HepG2 (cell line): ENCODE measurements around the gene LAMB2. TPM values are rescaled to one million over a fixed set of nuclear protein-coding genes. Genes with fewer than 3 reads are reported as not detected.

Experiments used
- ASH2L ChIP-seq: fragments of 300-600, 200-600 bp; sonication (generic); IDR thresholded peaks from 2 replicates; pipeline ENCODE4 v1.7.0; 2017; ENCODE audit warnings: low read depth, mild to moderate bottlenecking, moderate library complexity, mixed read lengths, low read length; ENCODE audit not compliant: insufficient read length
- EEA1 ChIP-seq: sonication (generic); formaldehyde crosslinking; IDR thresholded peaks from 2 replicates; pipeline ENCODE4 v1.5.1; 2020; ENCODE audit warnings: mild to moderate bottlenecking, missing genetic modification reagents, borderline replicate concordance
- FOXO4 ChIP-seq: sonication (generic); formaldehyde crosslinking; conservative IDR thresholded peaks from 2 replicates; pipeline ENCODE4 v1.8.1; 2023; ENCODE audit warnings: missing genetic modification reagents
- KLF12 ChIP-seq: sonication (generic); formaldehyde crosslinking; IDR thresholded peaks from 2 replicates; pipeline ENCODE4 v1.4.0; 2020; ENCODE audit warnings: missing genetic modification reagents, borderline replicate concordance
- MED13 ChIP-seq: sonication (generic); formaldehyde crosslinking; IDR thresholded peaks from 2 replicates; pipeline ENCODE4 v1.5.0; 2020; ENCODE audit warnings: missing genetic modification reagents
- NCOA1 ChIP-seq: sonication (generic); formaldehyde crosslinking; IDR thresholded peaks from 2 replicates; pipeline ENCODE4 v1.9.0; 2021; ENCODE audit warnings: missing genetic modification reagents
- NONO ChIP-seq, 2 experiments: fragments of 450-650 bp in 1 of 2; sonication (generic) in 1 of 2; formaldehyde crosslinking in 1 of 2; IDR thresholded peaks in 1 of 2; conservative IDR thresholded peaks in 1 of 2; 2 replicates each; pipeline versions ENCODE4 v1.6.1 to v1.8.0; 2017 to 2022; ENCODE audit warnings: mild to moderate bottlenecking in 1 of 2, missing genetic modification reagents in 1 of 2, moderate library complexity in 1 of 2
- PAXIP1 ChIP-seq: sonication (generic); formaldehyde crosslinking; conservative IDR thresholded peaks from 2 replicates; pipeline ENCODE4 v1.4.0; 2020; ENCODE audit warnings: mild to moderate bottlenecking, missing genetic modification reagents, moderate library complexity
- PBX3 ChIP-seq: sonication (generic); formaldehyde crosslinking; IDR thresholded peaks from 2 replicates; pipeline ENCODE4 v1.8.1; 2023; ENCODE audit warnings: missing genetic modification reagents, inconsistent platforms, borderline replicate concordance
- SYNCRIP ChIP-seq: fragments of 200-400 bp; formaldehyde crosslinking; IDR thresholded peaks from 2 replicates; pipeline ENCODE4 v1.6.1; 2018; ENCODE audit warnings: mild to moderate bottlenecking, low read depth, low read length; ENCODE audit not compliant: insufficient read depth
- ZBTB42 ChIP-seq: sonication (generic); formaldehyde crosslinking; IDR thresholded peaks from 2 replicates; pipeline ENCODE4 v1.5.0; 2020; ENCODE audit warnings: mild to moderate bottlenecking, missing genetic modification reagents
- ZBTB7A ChIP-seq: sonication (generic); formaldehyde crosslinking; IDR thresholded peaks from 2 replicates; pipeline ENCODE4 v1.8.0; 2022; ENCODE audit warnings: mild to moderate bottlenecking, missing genetic modification reagents
- ZBTB8A ChIP-seq: sonication (generic); formaldehyde crosslinking; IDR thresholded peaks from 2 replicates; pipeline ENCODE4 v1.4.0; 2020; ENCODE audit warnings: mild to moderate bottlenecking, low read depth, missing genetic modification reagents, borderline replicate concordance
- ZFP82 ChIP-seq: sonication (generic); formaldehyde crosslinking; IDR thresholded peaks from 2 replicates; pipeline ENCODE4 v1.5.1; 2020; ENCODE audit warnings: mild to moderate bottlenecking, missing genetic modification reagents, borderline replicate concordance
- ZNF687 ChIP-seq: sonication (generic); formaldehyde crosslinking; IDR thresholded peaks from 2 replicates; pipeline ENCODE4 v1.5.1; 2020; ENCODE audit warnings: mild to moderate bottlenecking, missing genetic modification reagents, moderate library complexity
- ZNF724P ChIP-seq: sonication (generic); formaldehyde crosslinking; IDR thresholded peaks from 2 replicates; pipeline ENCODE4 v1.8.0; 2022; ENCODE audit warnings: missing genetic modification reagents, borderline replicate concordance
- ZNF891 ChIP-seq: sonication (generic); formaldehyde crosslinking; IDR thresholded peaks from 2 replicates; pipeline ENCODE4 v1.5.0; 2020; ENCODE audit warnings: mild to moderate bottlenecking, missing genetic modification reagents
- polyA plus RNA-seq, 8 experiments: library from polyadenylated mRNA; depleted of rRNA in 3 of 8; stranded (reverse) in 7 of 8; unstranded in 1 of 8; fragments of >200 nt; fragmentation: Illumina TruSeq in 4 of 8; extraction: Trizol in 4 of 8; gene quantifications; 2 replicates each; pipeline versions ENCODE4 v1.2.1 to v1.2.3, GENCODE V29; 2011 to 2016; ENCODE audit warnings: low read depth in 4 of 8, missing spikeins in 1 of 8, mixed read lengths in 1 of 8; ENCODE audit not compliant: insufficient read depth in 1 of 8
- total RNA-seq, 5 experiments: library from RNA; depleted of rRNA; stranded (reverse); fragments of >200 nt; fragmentation: Illumina TruSeq; extraction: Trizol; gene quantifications; 2 replicates each; pipeline ENCODE4 v1.2.3, GENCODE V29; 2016; ENCODE audit warnings: low read depth in 1 of 5

LAMB2 gene
- total and polyA plus RNA-seq, 2 of the 13 experiments (the other 11 are each of a cell fraction or from before 2014, with no cell fraction given), result 208 to 443 TPM

- TF ChIP-seq FOXO4 (CRISPR knock-in tag), result no peak
- TF ChIP-seq PBX3, result no peak
- TF ChIP-seq ZBTB7A (CRISPR knock-in tag), result 0 out of 2 replicates have a peak, but pooled peaks have one; percentile 22
- TF ChIP-seq MED13, result no peak
- TF ChIP-seq KLF12 (CRISPR knock-in tag), result no peak
- no peak for TF ChIP-seq NCOA1 (CRISPR knock-in tag)
- peak; percentile 71; the same call in 1 of the 2 replicates for TF ChIP-seq ZFP82 (CRISPR knock-in tag)
- TF ChIP-seq PAXIP1, result peak; percentile 80
- TF ChIP-seq ZBTB42 (CRISPR knock-in tag), result no peak
- TF ChIP-seq EEA1 (CRISPR knock-in tag), result peak; percentile 9; the same call in 1 of the 2 replicates
- no peak for TF ChIP-seq ZBTB8A (CRISPR knock-in tag)
- no peak for TF ChIP-seq SYNCRIP
- peak; percentile 87 for TF ChIP-seq ASH2L
- no peak for TF ChIP-seq NONO (IDR thresholded peaks at IDR 0.05)
- peak; percentile 92 for TF ChIP-seq NONO (CRISPR knock-in tag; conservative IDR thresholded peaks at IDR 0.05)
- peak; percentile 4; the same call in 1 of the 2 replicates for TF ChIP-seq ZNF891 (CRISPR knock-in tag)
- TF ChIP-seq ZNF724P (CRISPR knock-in tag), result no peak
- peak; percentile 78 for TF ChIP-seq ZNF687 (CRISPR knock-in tag)
These were observed 38.7 kb downstream of the LAMB2 start, which contains the start of gene QRICH1 (continued) for GRCh38 chr3:49093853-49094767.
